Activated CD8-positive, alpha-beta memory T cell treated with anti-CD3 and anti-CD28 coated beads for 4 hours (primary cell): Measurements from ENCODE around the gene CYP39A1.
"Not testable (repeated sequence)": the region's sequence is repeated elsewhere in the genome, so short reads cannot be mapped to it uniquely, and the experiment has no call there.

Experiments used
- DNase-seq, 2 donors: peaks; one replicate each; pipeline ENCODE4 v3.0.0-alpha.2; 2020; ENCODE audit warnings: low read depth in 2 of 2

CYP39A1 gene

GRCh38 chr6:46648869-46649492 lies 3.6 kb downstream of the CYP39A1 start:
- no peak for DNase-seq

- DNase-seq: not testable (repeated sequence)
Observed at GRCh38 chr6:46648108-46648507, 4.5 kb downstream of the CYP39A1 start.

GRCh38 chr6:46645265-46645664 lies 7.4 kb downstream of the CYP39A1 start:
- no peak for DNase-seq

GRCh38 chr6:46642928-46643751 lies 9.5 kb downstream of the CYP39A1 start:
- DNase-seq: no peak

GRCh38 chr6:46638650-46639049 lies 14.0 kb downstream of the CYP39A1 start:
- no peak for DNase-seq

- DNase-seq: no peak
Observed at GRCh38 chr6:46637933-46638332, 14.7 kb downstream of the CYP39A1 start.

GRCh38 chr6:46637145-46637544 lies 15.5 kb downstream of the CYP39A1 start:
- no peak for DNase-seq

- no peak for DNase-seq
Observed at GRCh38 chr6:46635462-46635861, 17.2 kb downstream of the CYP39A1 start.

- no peak for DNase-seq
Observed at GRCh38 chr6:46632053-46632452, 20.6 kb downstream of the CYP39A1 start.

- no peak for DNase-seq
Observed at GRCh38 chr6:46629691-46630090, 22.9 kb downstream of the CYP39A1 start.

- no peak for DNase-seq
Observed at GRCh38 chr6:46628976-46629375, 23.6 kb downstream of the CYP39A1 start.

- no peak for DNase-seq
Observed at GRCh38 chr6:46628498-46628897, 24.1 kb downstream of the CYP39A1 start.

GRCh38 chr6:46626976-46627375 lies 25.6 kb downstream of the CYP39A1 start:
- no peak for DNase-seq

GRCh38 chr6:46626228-46626909 lies 26.2 kb downstream of the CYP39A1 start:
- DNase-seq: no peak

GRCh38 chr6:46618726-46619125 lies 33.9 kb downstream of the CYP39A1 start:
- no peak for DNase-seq

GRCh38 chr6:46612645-46613044 lies 40.0 kb downstream of the CYP39A1 start:
- no peak for DNase-seq

GRCh38 chr6:46610862-46611553 lies 41.6 kb downstream of the CYP39A1 start:
- no peak for DNase-seq

GRCh38 chr6:46606338-46606737 lies 46.3 kb downstream of the CYP39A1 start:
- no peak for DNase-seq

GRCh38 chr6:46605091-46605797 lies 47.4 kb downstream of the CYP39A1 start:
- no peak for DNase-seq

- no peak for DNase-seq
Observed at GRCh38 chr6:46598215-46598614, 54.4 kb downstream of the CYP39A1 start.

- no peak for DNase-seq
Observed at GRCh38 chr6:46592740-46593139, 59.9 kb downstream of the CYP39A1 start.

GRCh38 chr6:46592046-46592445 lies 60.6 kb downstream of the CYP39A1 start:
- no peak for DNase-seq
